C4-2B (cell line): ENCODE data around the gene TRPM8.

ENCODE experiments used
- CTCF ChIP-seq: fragments of 450-650 bp; conservative IDR thresholded peaks from 2 replicates; pipeline ENCODE4 v1.5.1; 2017; ENCODE audit warnings: mild to moderate bottlenecking
- ZFX ChIP-seq: fragments of 450-650 bp; IDR thresholded peaks from 2 replicates; pipeline ENCODE4 v1.6.1; 2017

DNA sequence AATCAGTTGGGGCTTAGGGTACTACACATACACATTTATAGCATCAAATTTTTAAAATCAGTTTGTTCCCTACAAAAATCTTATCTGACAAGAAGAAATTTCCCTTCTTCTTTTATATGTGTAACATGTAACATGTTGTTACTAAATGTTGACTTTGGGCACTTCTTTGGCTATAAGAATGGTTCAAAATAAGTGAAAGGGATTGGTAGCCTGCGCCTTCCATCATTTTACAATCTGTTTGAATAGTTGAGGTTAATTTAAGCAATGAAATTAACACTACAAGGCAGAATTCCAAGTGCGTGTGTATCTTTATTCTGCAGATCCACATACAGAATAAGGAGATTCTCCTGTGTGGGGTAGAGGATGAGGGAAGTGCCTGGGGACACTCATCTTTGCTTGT is 103.2 kb downstream of the TRPM8 start:
- no peak for TF ChIP-seq CTCF
- TF ChIP-seq ZFX, result no peak
